ENCODE results near the gene PRR18.
"Not testable (repeated sequence)": the region's sequence is repeated elsewhere in the genome, so short reads cannot be mapped to it uniquely, and the experiment has no call there.

The PRR18 gene, protein sequence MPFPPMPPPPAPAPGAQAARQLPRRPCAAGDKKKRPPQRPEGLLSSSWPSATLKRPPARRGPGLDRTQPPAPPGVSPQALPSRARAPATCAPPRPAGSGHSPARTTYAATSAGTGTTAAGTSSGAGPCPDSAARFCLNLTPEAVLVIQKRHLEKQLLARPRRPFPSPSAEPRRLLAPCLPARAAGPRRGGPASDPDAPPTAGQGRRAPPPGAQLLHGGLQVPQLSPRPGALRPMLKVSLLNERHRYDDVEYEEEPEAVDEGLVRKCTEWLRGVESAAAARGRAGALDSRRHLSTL

DNA sequence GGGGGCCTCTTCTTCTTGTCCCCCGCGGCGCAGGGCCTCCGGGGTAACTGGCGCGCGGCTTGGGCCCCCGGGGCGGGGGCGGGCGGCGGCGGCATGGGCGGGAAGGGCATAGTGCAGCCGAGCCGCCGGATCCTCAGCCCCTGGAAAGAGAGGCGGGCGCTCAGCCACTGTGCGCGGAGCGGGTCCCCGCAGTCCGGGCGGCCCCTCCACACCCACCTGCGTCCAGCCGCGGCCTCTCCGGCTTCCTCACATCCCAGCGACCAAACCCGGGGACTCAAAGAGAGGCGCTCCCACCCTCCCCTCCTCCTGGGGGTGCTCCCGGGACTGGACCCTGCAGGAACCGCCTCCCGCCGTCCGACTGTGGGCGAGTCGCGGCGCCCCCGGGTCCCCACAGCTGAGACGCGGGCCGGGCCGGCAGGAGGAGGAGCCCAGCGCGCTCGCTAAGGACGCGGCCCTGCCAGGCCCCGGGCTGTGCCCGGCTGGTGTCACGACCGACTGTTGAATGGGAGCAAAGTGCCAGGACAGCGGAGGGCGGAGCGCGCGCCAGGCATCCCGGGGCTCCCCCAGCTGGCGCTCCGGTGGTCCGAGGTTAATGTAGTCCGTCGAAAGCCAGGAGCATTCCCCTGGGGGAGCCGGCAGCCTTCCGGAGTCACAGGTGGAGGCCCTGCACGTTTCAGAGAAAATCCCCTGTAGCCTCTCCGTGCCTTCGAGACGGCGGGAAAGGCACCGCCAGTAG, at the start of gene PRR18:
PRR18 (minus strand) TSS at position 360 of the 736 bp plus-strand sequence; CDS start at position 110, 250 bp downstream.
- DNase-seq = peak; percentile 44

- DNase-seq = no peak
Observed at GRCh38 chr6:166355552-166355951, 47.4 kb upstream of the PRR18 start.

DNA sequence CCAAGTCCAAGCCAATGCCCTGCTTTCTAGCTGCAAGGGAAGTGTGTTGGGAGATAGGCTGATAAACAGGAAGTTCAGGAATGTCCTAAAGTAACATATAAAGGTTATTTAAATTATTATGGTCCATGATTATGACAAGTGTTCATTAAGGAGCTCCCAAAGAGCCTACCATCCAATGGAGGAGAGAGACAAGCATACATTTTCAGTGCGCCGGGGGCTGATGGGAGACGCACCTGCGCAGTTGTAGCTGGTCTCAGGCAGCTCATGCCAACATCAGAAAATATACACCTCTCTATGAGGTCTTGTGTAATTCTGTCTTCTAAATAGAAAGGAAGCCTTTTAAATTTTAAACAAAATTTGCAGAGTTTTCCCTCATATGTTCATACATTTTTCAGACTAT, 46.8 kb upstream of the PRR18 start:
- DNase-seq = no peak

GRCh38 chr6:166354143-166354542, 46.0 kb upstream of the PRR18 start:
- no peak for DNase-seq

- no peak for DNase-seq
Observed at GRCh38 chr6:166353507-166353906, 45.3 kb upstream of the PRR18 start.

- DNase-seq = no peak
Observed at GRCh38 chr6:166352923-166353322, 44.7 kb upstream of the PRR18 start.

DNA sequence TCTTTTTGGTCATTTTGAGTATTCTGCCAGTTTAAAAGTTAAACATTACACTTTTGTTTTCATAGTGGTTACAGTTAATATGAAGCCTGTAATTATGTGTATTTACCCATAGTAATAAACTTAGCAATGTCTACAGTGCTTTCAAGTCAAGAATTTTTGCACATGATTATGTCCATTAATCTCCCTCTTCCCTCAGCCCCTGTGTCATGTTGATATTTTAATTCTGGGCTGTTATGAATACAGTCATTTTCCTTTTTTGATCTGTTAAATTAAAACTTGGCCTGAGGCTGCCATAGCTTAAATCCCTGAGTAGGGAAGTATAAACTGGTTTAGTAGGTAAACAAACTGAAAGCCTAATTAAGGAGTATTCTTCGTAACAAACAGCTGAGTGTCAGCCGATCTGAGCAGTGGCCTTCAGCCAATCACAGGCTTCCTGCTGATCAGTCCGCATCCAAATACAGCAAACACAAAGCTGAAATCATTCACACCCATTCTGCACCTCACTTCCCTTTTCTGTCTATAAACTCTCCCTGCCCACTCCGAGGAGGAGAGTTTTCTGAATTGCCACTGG, 43.6 kb upstream of the PRR18 start:
- DNase-seq = peak; percentile 99

- DNase-seq = no peak
Observed at GRCh38 chr6:166348305-166348949, 40.2 kb upstream of the PRR18 start.

GRCh38 chr6:166346965-166347364, 38.8 kb upstream of the PRR18 start:
- no peak for DNase-seq

DNA sequence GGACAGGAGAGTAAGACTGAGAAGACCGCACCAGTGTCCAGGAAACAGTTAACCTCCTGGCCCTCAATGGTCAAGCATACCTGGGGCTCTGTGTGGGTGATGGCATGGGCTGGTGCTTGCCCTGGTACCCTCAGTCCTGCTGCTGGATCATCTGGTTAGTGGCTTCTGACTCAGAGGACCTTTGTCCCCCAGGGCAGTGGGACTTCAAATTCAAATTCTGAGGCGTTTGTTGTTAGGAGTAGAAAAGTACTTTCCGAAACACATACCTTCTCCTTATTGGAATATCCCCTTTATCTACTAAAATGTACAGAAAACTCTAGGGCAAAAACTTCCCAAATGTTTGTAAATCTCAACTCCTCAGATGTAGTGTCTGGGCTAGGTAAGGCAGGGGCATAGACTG, 38.3 kb upstream of the PRR18 start:
- DNase-seq = no peak

DNA sequence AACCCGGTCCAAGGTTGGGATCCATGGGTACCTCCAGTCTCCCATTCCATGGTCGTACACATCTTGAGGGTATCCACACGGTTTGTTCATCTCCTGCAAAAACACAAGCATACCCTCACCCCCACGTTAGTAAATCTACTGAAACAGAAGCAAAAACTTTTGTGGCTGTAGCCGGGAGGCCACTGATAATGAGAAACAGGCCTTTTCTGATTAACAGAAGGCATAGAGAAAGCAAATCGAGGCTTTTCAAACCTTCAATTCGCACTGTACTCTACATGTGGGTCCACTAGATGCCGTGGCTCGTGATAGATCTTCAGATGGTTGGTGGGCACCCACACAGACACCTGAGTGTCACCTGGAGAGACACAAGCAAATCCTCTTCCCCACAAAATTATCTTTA, 37.5 kb upstream of the PRR18 start:
- not testable (repeated sequence) for DNase-seq

- not testable (repeated sequence) for DNase-seq
Observed at GRCh38 chr6:166344921-166345320, 36.7 kb upstream of the PRR18 start.

DNA sequence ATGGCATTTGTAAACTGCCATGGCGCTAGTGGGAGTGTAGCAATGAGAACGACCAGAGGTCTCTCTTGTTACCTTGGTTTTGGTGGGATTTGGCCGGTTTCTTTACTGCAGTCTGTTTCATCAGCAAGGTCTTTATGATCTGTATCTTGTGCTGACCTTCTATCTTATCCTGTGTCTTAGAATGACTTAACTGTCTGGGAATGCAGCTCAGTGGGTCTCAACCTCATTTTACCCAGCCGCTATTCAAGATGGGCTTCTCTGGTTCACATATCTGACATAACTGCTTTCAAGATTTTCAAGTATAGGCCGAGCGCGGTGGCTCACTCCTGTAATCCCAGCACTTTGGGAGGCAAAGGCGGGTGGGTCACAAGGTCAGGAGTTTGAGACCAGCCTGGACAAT, 36.0 kb upstream of the PRR18 start:
- no peak for DNase-seq

DNA sequence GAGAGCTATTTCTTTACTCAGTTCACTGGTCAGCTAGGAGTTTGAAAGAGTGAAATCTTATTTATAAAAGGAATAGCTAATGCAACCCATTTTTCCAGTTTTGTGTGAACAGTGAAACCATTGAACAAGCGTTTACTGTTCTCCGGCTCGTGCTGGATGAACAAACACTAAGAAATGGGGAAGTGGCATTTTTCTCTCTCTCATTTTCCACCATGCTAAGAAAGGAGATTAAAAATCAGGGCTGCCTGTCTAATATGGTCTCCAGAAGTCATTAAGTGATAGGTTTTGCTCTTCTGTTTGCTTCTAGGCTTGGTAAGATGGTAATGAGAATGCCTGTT, 34.9 kb upstream of the PRR18 start:
- DNase-seq = no peak

GRCh38 chr6:166342349-166343149, 34.4 kb upstream of the PRR18 start, which contains the start of gene SFT2D1:
Gene SFT2D1, minus strand, starts transcription at chr6:166342545. Its CDS starts 64 bp downstream, at chr6:166342481.
- DNase-seq = peak; percentile 84

DNA sequence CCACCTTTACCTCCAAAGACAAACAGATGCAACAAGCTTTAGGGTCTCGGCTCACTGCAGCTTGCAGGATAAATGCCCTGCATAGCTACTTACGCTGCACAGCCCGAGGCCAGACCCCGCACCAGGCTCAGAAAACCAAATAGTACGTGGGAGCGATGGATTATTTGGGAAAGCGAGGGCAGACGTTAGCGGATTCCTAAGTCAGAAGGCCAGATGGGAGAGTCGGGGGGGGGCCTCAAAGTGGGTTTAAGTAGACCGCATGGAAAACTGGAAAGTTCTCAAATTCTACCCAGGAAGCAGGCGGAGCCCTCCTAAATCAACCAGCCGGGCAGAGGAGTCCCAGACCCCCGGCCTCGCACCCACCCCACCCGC, 33.8 kb upstream of the PRR18 start:
- DNase-seq = no peak

- no peak for DNase-seq
Observed at GRCh38 chr6:166341464-166341863, 33.3 kb upstream of the PRR18 start.

DNA sequence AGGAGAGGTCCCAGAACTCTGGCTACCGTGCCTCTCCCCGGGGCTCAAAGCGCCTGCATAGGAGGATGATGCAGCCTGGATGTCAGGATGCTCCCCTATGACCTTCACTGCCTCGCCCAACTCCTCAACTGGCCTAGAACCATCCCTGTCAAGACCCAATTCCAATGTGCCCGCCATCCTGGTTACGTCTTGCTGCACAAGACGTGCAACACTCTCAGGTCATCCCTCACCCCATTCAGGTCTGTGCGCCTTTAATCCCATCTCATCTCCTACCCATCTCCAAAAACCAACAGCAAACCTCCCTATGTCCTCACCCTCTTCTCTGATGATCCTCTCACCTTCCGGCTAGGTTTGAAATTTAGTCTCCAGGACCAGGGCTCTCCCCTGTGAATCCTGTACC, 30.7 kb upstream of the PRR18 start:
- DNase-seq = no peak

- no peak for DNase-seq
Observed at GRCh38 chr6:166336847-166337246, 28.7 kb upstream of the PRR18 start.

DNA sequence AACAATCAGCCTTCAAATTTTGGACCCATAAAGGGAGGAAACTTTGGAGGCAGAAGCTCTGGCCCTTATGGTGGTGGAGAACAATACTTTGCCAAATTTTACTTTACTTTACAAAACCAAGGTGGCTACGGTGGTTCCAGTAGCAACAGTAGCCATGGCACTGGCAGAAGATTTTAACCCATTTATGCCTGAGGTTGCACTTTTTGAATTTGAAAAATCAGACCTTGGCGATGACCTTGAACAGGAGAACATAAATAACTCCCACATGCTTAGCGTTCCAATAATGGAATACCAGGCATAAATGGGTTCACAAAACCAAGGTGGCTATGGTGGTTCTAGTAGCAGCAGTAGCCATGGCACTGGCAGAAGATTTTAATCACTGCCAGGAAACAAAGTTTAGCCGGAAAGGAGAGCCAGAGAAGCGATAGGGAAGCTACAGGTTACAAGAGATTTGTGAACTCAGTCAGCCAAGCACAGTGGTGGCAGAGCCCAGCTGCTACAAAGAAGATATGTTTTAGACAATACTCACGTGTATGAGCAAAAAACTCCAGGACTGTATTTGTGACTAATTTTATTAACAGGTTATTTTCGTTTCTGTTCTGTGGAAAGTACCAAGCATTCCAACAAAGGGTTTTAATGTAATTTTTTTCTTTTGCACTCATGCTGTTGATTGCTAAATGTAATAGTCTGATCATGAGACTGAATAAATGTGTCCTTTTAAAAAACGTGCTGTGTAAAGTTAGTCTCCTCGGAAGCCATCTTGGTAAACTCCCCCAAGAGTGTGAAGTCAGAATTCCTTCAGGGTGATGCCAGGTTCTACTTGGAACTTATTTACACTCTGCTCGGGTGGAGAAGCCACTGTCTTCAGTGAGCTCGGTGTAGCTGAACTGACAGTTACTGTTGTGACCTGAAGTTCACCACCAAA, 27.4 kb upstream of the PRR18 start:
- DNase-seq = no peak

DNA sequence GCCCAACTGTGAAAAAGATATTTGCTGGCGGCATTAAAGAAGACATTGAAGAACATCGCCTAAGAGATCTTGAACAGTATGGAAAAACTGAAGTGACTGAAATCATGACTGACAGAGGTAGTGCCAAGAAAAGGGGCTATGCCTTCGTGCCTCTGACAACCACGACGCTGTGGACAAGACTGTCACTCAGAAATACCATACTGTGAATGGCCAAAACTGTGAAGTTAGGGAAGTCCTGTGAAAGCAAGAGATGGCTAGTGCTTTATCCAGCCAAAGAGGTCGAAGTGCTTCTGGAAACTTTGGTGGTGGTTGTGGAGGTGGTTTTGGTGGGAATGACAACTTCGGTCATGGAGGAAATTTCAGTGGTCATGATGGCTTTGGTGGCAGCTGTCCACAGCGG, 26.7 kb upstream of the PRR18 start:
- no peak for DNase-seq

Measured in NCI-H1105 treated with DMSO at 0.1 percent for 48 hours (cell line).